Measurements from ENCODE around the gene CFL2. TPM values are rescaled to one million over a fixed set of nuclear protein-coding genes. Genes with fewer than 3 reads are reported as not detected.

Gene CFL2
- total and polyA plus RNA-seq, 12 donors, result 42.8 to 228 (median 122) TPM

DNA sequence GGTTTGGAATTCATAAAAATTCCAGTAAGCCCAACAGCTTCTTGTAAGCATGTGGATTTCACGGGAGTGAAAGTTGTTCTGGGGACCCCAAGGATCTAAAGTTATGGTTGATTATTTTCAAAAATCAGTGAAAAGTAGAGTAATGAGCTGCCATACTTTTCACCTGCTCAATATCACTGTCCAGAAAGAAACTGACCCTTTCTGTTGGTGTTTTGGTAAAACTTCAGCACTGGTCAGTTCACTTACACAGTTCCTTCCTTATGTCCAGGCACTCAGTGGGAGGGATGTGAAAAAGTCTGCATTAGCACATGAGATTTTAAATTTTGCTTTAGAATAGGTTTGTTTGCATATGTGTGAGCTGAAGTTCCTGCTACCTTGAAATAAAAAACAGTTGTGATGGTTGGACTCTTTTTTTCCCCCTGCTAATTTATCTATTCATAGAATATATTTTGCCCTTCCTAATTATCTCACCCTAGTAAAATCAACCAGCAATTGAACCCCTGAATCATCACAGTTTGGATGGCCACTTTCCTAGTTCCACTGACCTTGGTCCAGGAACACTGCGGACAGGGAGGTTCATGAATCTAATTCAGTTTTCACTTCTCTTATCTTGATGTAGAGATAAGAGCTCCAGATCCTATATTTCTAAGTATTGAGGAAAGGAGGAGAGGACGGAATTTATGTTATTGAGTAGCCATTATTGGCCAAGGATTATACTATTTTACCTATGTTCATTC is 25.8 kb downstream of the CFL2 start:
- WGBS, 4 donors, result 46 to 58% (median 54%) methylated on average over 3 of the region's 3 CpGs
- TF ChIP-seq, protein P1, sequence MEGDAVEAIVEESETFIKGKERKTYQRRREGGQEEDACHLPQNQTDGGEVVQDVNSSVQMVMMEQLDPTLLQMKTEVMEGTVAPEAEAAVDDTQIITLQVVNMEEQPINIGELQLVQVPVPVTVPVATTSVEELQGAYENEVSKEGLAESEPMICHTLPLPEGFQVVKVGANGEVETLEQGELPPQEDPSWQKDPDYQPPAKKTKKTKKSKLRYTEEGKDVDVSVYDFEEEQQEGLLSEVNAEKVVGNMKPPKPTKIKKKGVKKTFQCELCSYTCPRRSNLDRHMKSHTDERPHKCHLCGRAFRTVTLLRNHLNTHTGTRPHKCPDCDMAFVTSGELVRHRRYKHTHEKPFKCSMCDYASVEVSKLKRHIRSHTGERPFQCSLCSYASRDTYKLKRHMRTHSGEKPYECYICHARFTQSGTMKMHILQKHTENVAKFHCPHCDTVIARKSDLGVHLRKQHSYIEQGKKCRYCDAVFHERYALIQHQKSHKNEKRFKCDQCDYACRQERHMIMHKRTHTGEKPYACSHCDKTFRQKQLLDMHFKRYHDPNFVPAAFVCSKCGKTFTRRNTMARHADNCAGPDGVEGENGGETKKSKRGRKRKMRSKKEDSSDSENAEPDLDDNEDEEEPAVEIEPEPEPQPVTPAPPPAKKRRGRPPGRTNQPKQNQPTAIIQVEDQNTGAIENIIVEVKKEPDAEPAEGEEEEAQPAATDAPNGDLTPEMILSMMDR (IDR thresholded peaks at IDR 0.05), result no peak
- TF ChIP-seq POLR2A (IDR thresholded peaks at IDR 0.05), result no peak
- peak in 4 of 7 donors; percentile 36 to 57 (median 46) for DNase-seq
- H3K4me1 ChIP-seq (replicated peaks in 1 of 2), result peaks cover 0 to 14% of the 10 kb centered on the region in 2 donors
- no peaks in the 10 kb centered on the region for H3K36me3 ChIP-seq (replicated peaks in 1 of 2)
- H3K27me3 ChIP-seq, result no peaks in the 10 kb centered on the region
- intact Hi-C loops (cut with DNase I), result no loop called here
- no peak overlapping the region for H3K4me3 ChIP-seq
- H3K27ac ChIP-seq, result peak overlapping the region in 1 of 5 donors; percentile 28
- H3K9me3 ChIP-seq (replicated peaks in 1 of 3), result no peaks in the 10 kb centered on the region

DNA sequence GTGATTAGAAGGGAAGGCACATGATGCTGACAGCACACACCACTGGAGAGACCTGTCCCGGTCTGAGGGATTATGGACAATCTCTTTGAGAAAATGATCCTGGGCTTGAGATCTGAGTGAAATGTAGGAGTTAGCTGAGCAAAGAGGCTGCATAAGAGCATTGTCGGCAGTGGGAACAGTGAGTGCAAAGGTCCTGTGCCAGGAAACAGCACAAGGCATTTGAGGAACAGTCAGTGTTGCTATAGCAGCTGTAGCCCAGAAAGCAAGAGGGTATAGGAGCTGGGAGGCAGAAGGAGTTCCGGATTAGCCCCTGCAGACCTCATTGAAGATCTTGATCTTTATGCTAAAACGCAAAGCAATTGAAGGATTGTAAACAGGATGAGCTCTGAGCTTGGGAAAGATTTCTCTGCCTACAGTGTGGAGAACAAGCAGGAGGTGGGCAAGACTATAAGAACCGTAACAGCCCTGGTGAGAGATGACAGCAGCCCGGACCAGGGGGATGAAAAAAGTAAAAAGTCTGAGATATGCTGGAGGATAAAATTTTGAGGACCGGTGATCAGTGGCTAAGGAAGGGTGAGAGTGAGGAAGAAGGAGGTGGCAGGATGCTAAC is 28.5 kb downstream of the CFL2 start:
- no peaks in the 10 kb centered on the region for H3K9me3 ChIP-seq (replicated peaks in 1 of 3)
- H3K36me3 ChIP-seq (replicated peaks in 1 of 2), result no peaks in the 10 kb centered on the region
- no peak overlapping the region for H3K27ac ChIP-seq
- DNase-seq, result no peak
- WGBS, 4 donors, result 80 to 83% (median 81%) methylated on average over 7 of the region's 7 CpGs
- no peak overlapping the region for H3K4me3 ChIP-seq
- no peaks in the 10 kb centered on the region for H3K27me3 ChIP-seq
- intact Hi-C loops (cut with DNase I), result no loop called here
- peaks cover 0 to 14% of the 10 kb centered on the region in 2 donors for H3K4me1 ChIP-seq (replicated peaks in 1 of 2)
- TF ChIP-seq, protein P1 (IDR thresholded peaks at IDR 0.05), result no peak
- no peak for TF ChIP-seq POLR2A (IDR thresholded peaks at IDR 0.05)

DNA sequence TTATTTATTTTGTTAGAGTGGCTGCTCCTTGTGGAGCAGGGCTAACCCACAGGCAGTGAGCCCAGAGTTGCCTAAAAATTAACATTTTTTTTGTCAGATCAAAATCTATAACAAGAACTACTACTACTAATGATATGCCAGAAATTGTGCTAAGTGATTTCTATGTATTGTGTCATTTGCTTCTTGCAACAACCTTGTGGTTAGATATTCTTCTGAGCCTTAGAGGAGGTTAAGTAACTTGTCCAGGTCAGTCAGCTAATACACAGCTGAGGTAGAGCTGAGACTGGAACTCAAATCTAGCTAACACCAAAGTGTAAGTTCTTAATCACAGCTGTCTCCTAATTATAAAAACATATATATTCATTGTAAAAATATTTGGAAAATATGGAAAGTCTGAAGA is 29.8 kb downstream of the CFL2 start:
- no peaks in the 10 kb centered on the region for H3K27me3 ChIP-seq
- intact Hi-C loops (cut with DNase I), result no loop called here
- no peak for DNase-seq
- H3K9me3 ChIP-seq (replicated peaks in 1 of 3), result no peaks in the 10 kb centered on the region
- H3K4me1 ChIP-seq (replicated peaks in 1 of 2), result peaks cover 0 to 14% of the 10 kb centered on the region in 2 donors
- no peak overlapping the region for H3K4me3 ChIP-seq
- TF ChIP-seq, protein P1 (IDR thresholded peaks at IDR 0.05), result no peak
- no peak for TF ChIP-seq POLR2A (IDR thresholded peaks at IDR 0.05)
- H3K36me3 ChIP-seq (replicated peaks in 1 of 2), result no peaks in the 10 kb centered on the region
- H3K27ac ChIP-seq, result no peak overlapping the region

DNA sequence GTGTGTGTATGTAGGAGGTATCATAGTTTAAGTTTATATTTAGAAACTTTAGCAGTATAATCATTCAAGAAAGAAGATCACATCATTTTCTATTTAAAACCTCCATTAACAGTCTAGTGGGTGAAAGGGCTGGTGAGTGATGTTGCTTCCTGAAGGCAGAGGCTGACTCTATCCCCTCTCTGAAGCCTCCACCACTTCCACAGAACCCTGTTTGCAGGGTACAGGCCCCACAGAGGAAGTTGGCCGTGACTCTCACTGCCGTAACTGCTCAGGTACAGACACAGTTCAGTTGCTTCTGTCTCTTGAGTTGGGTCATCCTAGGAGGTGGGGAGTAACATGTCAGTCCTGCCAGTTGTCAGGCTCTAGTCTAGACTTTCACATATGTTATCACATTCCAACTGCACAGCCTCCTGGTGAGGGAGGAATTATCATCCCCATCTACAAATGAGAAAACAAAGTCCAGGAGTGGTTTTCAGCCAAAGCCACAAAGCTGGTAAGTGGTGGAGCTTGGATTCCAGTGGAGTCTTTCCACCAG is 31.5 kb downstream of the CFL2 start:
- no peaks in the 10 kb centered on the region for H3K9me3 ChIP-seq (replicated peaks in 1 of 3)
- H3K36me3 ChIP-seq (replicated peaks in 1 of 2), result no peaks in the 10 kb centered on the region
- no peak overlapping the region for H3K4me3 ChIP-seq
- peaks cover 0 to 3% of the 10 kb centered on the region in 2 donors for H3K4me1 ChIP-seq (replicated peaks in 1 of 2)
- H3K27ac ChIP-seq, result no peak overlapping the region
- TF ChIP-seq POLR2A (IDR thresholded peaks at IDR 0.05), result no peak
- TF ChIP-seq, protein P1 (IDR thresholded peaks at IDR 0.05), result no peak
- no peak for DNase-seq
- no peaks in the 10 kb centered on the region for H3K27me3 ChIP-seq
- intact Hi-C loops (cut with DNase I), result no loop called here
- WGBS, 4 donors, result 64 to 100% (median 78%) methylated on average over 2 of the region's 2 CpGs
